K562 (cell line): ENCODE results near the gene FAM83E. TPM values are rescaled to one million over a fixed set of nuclear protein-coding genes. Genes with fewer than 3 reads are reported as not detected.

ENCODE experiments used
- HDAC8 ChIP-seq: fragments of 450-650 bp; IDR thresholded peaks from 2 replicates; pipeline ENCODE4 v1.6.1; 2016; ENCODE audit warnings: mild to moderate bottlenecking, missing genetic modification characterization, moderate library complexity, missing compliant biosample characterization
- HLTF ChIP-seq: fragments of 450-650 bp; IDR thresholded peaks from 2 replicates; pipeline ENCODE4 v1.6.1; 2016
- MCM7 ChIP-seq, 2 experiments: fragments of 450-650 bp; IDR thresholded peaks; 2 replicates each; pipeline ENCODE4 v1.6.1; 2016 to 2018
- MIER1 ChIP-seq: fragments of 450-650 bp; IDR thresholded peaks from 2 replicates; pipeline ENCODE4 v1.6.1; 2016; ENCODE audit warnings: antibody characterized with exemption, mild to moderate bottlenecking, low read depth
- MYC ChIP-seq, 2 experiments: fragments of 250-450 bp in 1 of 2; sonication (Bioruptor Pico) in 1 of 2; IDR thresholded peaks; 2 replicates each; pipeline versions ENCODE4 v1.5.1 to v1.6.1; 2012 to 2021; ENCODE audit warnings: low read depth in 2 of 2, borderline replicate concordance in 1 of 2, improper control_type of control experiment in 1 of 2, low read length in 1 of 2, mild to moderate bottlenecking in 1 of 2, moderate library complexity in 1 of 2
- NONO ChIP-seq, 2 experiments: fragments of 200-400 bp in 1 of 2; fragments of 450-650 bp in 1 of 2; formaldehyde crosslinking in 1 of 2; IDR thresholded peaks; 2 replicates each; pipeline ENCODE4 v1.6.1; 2017; ENCODE audit warnings: low read depth in 2 of 2, mild to moderate bottlenecking in 2 of 2, moderate library complexity in 2 of 2, low read length in 1 of 2
- PHF20 ChIP-seq: fragments of 450-650 bp; IDR thresholded peaks from 2 replicates; pipeline ENCODE4 v1.6.1; 2018; ENCODE audit not compliant: partially characterized antibody
- RBM15 ChIP-seq: fragments of 200-400 bp; formaldehyde crosslinking; IDR thresholded peaks from 2 replicates; pipeline ENCODE4 v1.6.1; 2018; ENCODE audit warnings: mild to moderate bottlenecking, low read length, moderate library complexity; ENCODE audit not compliant: insufficient read depth
- SMARCE1 ChIP-seq: fragments of 450-650 bp; IDR thresholded peaks from 2 replicates; pipeline ENCODE4 v1.7.1; 2016; ENCODE audit warnings: mild to moderate bottlenecking
- SOX6 ChIP-seq: fragments of 450-650 bp; IDR thresholded peaks from 2 replicates; pipeline ENCODE4 v1.6.1; 2014; ENCODE audit warnings: mild to moderate bottlenecking
- SRSF3 ChIP-seq: fragments of 200-400 bp; formaldehyde crosslinking; IDR thresholded peaks from 2 replicates; pipeline ENCODE4 v1.6.1; 2016; ENCODE audit warnings: mild to moderate bottlenecking, low read length, moderate library complexity; ENCODE audit not compliant: insufficient read depth
- TBL1XR1 ChIP-seq, 2 experiments: IDR thresholded peaks; 2 replicates each; pipeline ENCODE4 v1.6.1; 2012; ENCODE audit warnings: improper control_type of control experiment in 2 of 2, low read length in 2 of 2, mild to moderate bottlenecking in 1 of 2
- TGIF2 ChIP-seq: sonication (generic); formaldehyde crosslinking; IDR thresholded peaks from 2 replicates; pipeline ENCODE4 v1.8.1; 2022; ENCODE audit warnings: mild to moderate bottlenecking, missing genetic modification reagents, moderate library complexity
- polyA plus RNA-seq, 8 experiments: library from polyadenylated mRNA; depleted of rRNA in 4 of 8; stranded (reverse) in 5 of 8; unstranded in 3 of 8; fragments of >200 nt; fragmentation: Nextera tagmentation in 2 of 8; fragmentation: Illumina TruSeq in 1 of 8; extraction: Ambion mirVana in 2 of 8; extraction: Trizol in 1 of 8; gene quantifications; 2 replicates each; pipeline versions ENCODE4 v1.2.1 to v1.2.3, GENCODE V29; 2011 to 2014; ENCODE audit warnings: inconsistent platforms in 1 of 8, missing spikeins in 1 of 8
- total RNA-seq, 7 experiments: library from RNA; depleted of rRNA in 6 of 7; stranded (reverse); fragments of >200 nt in 6 of 7; fragmentation: Illumina TruSeq in 2 of 7; extraction: Trizol in 2 of 7; gene quantifications; 2 replicates each; pipeline versions ENCODE4 v1.2.1 to v1.2.3, GENCODE V29; 2011 to 2021; ENCODE audit warnings: low replicate concordance in 1 of 7
- TF ChIP-seq, protein P1 (sequence below): fragments of 250-450 bp; sonication (Bioruptor Pico); IDR thresholded peaks from 2 replicates; pipeline ENCODE4 v1.4.0; 2020; ENCODE audit warnings: mild to moderate bottlenecking
- TF ChIP-seq, protein P2 (sequence below), 2 experiments: fragments of 250-450 bp in 1 of 2; fragments of 450-650 bp in 1 of 2; sonication (Bioruptor Pico) in 1 of 2; IDR thresholded peaks; 2 replicates each; pipeline versions ENCODE4 v1.6.1 to v1.8.0; 2016 to 2021; ENCODE audit warnings: mild to moderate bottlenecking in 2 of 2, moderate library complexity in 2 of 2, missing compliant biosample characterization in 1 of 2, missing genetic modification characterization in 1 of 2
- TF ChIP-seq, protein P3 (sequence below): fragments of 250-450 bp; sonication (Bioruptor Pico); IDR thresholded peaks from 2 replicates; pipeline ENCODE4 v1.5.0; 2021; ENCODE audit warnings: mild to moderate bottlenecking, borderline replicate concordance
- TF ChIP-seq, protein P4 (sequence below), 2 experiments: fragments of 450-650 bp; IDR thresholded peaks; 2 replicates each; pipeline ENCODE4 v1.6.1; 2018; ENCODE audit warnings: mild to moderate bottlenecking in 2 of 2, low read depth in 1 of 2; ENCODE audit not compliant: partially characterized antibody in 2 of 2

Gene FAM83E
- total and polyA plus RNA-seq, 9 of the 15 experiments (the other 6 are each of a cell fraction or from before 2014, with no cell fraction given) = 0.15 to 0.87 (median 0.29) TPM; not detected in 4

DNA sequence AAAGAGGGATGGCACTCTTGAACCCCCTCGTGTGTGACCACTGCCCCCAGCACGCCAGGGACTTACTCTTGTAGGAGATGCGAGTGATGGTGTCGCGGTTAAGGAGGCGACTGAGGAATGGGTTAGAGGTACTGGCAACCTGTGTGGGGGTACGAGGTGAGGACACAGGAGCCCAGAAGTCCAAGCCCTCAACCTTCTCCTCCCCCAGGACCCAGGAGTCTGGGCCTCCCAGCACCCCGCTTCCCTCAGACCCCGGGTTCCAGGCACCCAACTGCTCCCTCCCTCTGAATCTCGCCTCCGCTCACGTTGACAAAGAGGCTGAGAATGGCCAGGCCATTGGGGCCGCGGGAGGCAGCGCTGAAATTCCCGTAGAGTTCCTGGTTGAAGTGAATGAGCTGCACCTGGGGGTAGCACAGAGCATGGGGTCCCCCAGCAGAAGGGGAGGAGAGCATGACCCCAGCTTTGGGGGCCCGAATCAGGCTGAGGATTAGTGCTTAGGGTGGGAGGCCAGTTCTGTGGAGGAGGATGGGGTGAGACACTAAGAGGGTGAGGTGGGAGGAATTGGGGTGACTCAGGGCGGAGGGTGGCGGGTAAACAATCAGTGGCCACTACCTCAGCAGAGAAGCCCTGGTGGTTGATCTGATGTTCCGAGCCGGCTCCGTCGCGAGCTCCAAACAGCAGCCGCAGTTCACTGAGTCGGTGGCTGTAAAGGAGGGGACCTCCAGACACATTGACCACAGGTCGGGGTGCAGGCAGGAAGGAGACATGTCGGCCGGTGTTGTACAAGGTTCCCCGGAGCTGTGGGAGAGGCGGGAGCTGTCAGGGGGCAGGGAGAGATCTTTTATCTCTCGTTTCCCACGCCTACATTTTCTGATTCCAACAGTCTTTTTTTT, 24.9 kb upstream of the FAM83E start (continued):
- TF ChIP-seq MIER1 = 0 out of 2 replicates have a peak, but pooled peaks have one; percentile 9
- TF ChIP-seq, protein P1, sequence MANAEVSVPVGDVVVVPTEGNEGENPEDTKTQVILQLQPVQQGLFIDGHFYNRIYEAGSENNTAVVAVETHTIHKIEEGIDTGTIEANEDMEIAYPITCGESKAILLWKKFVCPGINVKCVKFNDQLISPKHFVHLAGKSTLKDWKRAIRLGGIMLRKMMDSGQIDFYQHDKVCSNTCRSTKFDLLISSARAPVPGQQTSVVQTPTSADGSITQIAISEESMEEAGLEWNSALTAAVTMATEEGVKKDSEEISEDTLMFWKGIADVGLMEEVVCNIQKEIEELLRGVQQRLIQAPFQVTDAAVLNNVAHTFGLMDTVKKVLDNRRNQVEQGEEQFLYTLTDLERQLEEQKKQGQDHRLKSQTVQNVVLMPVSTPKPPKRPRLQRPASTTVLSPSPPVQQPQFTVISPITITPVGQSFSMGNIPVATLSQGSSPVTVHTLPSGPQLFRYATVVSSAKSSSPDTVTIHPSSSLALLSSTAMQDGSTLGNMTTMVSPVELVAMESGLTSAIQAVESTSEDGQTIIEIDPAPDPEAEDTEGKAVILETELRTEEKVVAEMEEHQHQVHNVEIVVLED = no peak
- TF ChIP-seq HLTF = peak; percentile 2; the same call in 1 of the 2 replicates
- TF ChIP-seq, protein P2, sequence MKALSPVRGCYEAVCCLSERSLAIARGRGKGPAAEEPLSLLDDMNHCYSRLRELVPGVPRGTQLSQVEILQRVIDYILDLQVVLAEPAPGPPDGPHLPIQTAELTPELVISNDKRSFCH (CRISPR knock-in tag; IDR thresholded peaks at IDR 0.05) = no peak
- TF ChIP-seq, protein P2 (tag; IDR thresholded peaks at IDR 0.05) = no peak
- TF ChIP-seq NONO (IDR thresholded peaks at IDR 0.05; ENCODE audit: low read depth in 2 of 2, low read length in 1 of 2) = no peak
- TF ChIP-seq SRSF3 = no peak
- 0 out of 2 replicates have a peak, but pooled peaks have one; percentile 23 for TF ChIP-seq MYC (IDR thresholded peaks at IDR 0.05; ENCODE audit: low read depth, low read length)
- no peak for TF ChIP-seq MYC (CRISPR knock-in tag; IDR thresholded peaks at IDR 0.05; ENCODE audit: borderline replicate concordance, low read depth)
- TF ChIP-seq SOX6 = no peak
- no peak for TF ChIP-seq RBM15
- TF ChIP-seq, protein P3, sequence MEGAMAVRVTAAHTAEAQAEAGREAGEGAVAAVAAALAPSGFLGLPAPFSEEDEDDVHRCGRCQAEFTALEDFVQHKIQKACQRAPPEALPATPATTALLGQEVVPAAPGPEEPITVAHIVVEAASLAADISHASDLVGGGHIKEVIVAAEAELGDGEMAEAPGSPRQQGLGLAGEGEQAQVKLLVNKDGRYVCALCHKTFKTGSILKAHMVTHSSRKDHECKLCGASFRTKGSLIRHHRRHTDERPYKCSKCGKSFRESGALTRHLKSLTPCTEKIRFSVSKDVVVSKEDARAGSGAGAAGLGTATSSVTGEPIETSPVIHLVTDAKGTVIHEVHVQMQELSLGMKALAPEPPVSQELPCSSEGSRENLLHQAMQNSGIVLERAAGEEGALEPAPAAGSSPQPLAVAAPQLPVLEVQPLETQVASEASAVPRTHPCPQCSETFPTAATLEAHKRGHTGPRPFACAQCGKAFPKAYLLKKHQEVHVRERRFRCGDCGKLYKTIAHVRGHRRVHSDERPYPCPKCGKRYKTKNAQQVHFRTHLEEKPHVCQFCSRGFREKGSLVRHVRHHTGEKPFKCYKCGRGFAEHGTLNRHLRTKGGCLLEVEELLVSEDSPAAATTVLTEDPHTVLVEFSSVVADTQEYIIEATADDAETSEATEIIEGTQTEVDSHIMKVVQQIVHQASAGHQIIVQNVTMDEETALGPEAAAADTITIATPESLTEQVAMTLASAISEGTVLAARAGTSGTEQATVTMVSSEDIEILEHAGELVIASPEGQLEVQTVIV (CRISPR knock-in tag) = no peak
- TF ChIP-seq TGIF2 (CRISPR knock-in tag) = no peak
- no peak for TF ChIP-seq TBL1XR1 (IDR thresholded peaks at IDR 0.05; ENCODE audit: low read length in 2 of 2)
- TF ChIP-seq SMARCE1 = peak; percentile 57; the same call in 1 of the 2 replicates
- TF ChIP-seq PHF20 = no peak
- TF ChIP-seq HDAC8 (tag) = no peak
- no peak for TF ChIP-seq MCM7 (IDR thresholded peaks at IDR 0.05)
- TF ChIP-seq, protein P4, sequence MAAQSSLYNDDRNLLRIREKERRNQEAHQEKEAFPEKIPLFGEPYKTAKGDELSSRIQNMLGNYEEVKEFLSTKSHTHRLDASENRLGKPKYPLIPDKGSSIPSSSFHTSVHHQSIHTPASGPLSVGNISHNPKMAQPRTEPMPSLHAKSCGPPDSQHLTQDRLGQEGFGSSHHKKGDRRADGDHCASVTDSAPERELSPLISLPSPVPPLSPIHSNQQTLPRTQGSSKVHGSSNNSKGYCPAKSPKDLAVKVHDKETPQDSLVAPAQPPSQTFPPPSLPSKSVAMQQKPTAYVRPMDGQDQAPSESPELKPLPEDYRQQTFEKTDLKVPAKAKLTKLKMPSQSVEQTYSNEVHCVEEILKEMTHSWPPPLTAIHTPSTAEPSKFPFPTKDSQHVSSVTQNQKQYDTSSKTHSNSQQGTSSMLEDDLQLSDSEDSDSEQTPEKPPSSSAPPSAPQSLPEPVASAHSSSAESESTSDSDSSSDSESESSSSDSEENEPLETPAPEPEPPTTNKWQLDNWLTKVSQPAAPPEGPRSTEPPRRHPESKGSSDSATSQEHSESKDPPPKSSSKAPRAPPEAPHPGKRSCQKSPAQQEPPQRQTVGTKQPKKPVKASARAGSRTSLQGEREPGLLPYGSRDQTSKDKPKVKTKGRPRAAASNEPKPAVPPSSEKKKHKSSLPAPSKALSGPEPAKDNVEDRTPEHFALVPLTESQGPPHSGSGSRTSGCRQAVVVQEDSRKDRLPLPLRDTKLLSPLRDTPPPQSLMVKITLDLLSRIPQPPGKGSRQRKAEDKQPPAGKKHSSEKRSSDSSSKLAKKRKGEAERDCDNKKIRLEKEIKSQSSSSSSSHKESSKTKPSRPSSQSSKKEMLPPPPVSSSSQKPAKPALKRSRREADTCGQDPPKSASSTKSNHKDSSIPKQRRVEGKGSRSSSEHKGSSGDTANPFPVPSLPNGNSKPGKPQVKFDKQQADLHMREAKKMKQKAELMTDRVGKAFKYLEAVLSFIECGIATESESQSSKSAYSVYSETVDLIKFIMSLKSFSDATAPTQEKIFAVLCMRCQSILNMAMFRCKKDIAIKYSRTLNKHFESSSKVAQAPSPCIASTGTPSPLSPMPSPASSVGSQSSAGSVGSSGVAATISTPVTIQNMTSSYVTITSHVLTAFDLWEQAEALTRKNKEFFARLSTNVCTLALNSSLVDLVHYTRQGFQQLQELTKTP (IDR thresholded peaks at IDR 0.05; ENCODE audit: low read depth in 1 of 2, partially characterized antibody in 2 of 2) = peak in 1 of 2 experiments; percentile 20
